ENCODE results near the gene RNF5. TPM values are rescaled to one million over a fixed set of nuclear protein-coding genes. Genes with fewer than 3 reads are reported as not detected.
A peak's percentile ranks its signal among the peaks of the same experiment; 100 is the strongest.

RNF5 gene
- total and polyA plus RNA-seq, 9 of the 15 experiments (the other 6 are each of a cell fraction or from before 2014, with no cell fraction given), result 62.2 to 245 (median 129) TPM

DNA sequence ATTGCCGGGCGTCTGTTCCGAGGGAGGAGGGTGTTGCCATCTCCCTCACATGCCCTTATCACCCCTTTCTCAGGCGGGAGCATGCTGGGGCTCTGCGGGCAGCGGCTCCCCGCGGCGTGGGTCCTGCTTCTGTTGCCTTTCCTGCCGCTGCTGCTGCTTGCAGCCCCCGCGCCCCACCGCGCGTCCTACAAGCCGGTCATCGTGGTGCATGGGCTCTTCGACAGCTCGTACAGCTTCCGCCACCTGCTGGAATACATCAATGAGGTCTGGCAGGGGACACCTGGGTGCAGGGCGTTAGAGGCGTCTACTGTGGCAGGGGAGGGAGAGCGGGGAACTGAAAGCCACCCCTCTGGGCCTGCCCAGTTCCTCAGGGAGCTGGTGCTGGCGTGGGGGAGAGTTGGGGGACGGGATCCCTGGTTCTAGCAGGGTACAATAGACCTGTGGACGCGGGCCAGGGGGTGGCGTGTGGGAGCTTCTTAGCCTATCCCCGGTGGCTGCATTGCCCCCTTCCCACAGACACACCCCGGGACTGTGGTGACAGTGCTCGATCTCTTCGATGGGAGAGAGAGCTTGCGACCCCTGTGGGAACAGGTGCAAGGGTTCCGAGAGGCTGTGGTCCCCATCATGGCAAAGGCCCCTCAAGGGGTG lies 23.6 kb upstream of the RNF5 start (continued):
- TF ChIP-seq ZNF398 (CRISPR knock-in tag; IDR thresholded peaks at IDR 0.05) (no peak), ZNF76 (CRISPR knock-in tag; IDR thresholded peaks at IDR 0.05; ENCODE audit: borderline replicate concordance) (no peak), ZNF668 (CRISPR knock-in tag; IDR thresholded peaks at IDR 0.05) (no peak)

GRCh38 chr6:32156891-32157290 lies 21.3 kb upstream of the RNF5 start:
- no peaks in the 10 kb centered on the region for H4K20me1 ChIP-seq (replicated peaks; ENCODE audit: control insufficient read depth, insufficient read depth, low read length)
- H3K36me3 ChIP-seq (ENCODE audit: control insufficient read depth, insufficient read depth, low read length), result peaks cover 46% of the 10 kb centered on the region
- in situ Hi-C loops (cut with MboI), result no loop called here
- no peak overlapping the region for H2AFZ ChIP-seq (ENCODE audit: low read depth, low read length)
- H3K9me3 ChIP-seq (replicated peaks; ENCODE audit: control insufficient read depth, insufficient read depth, low read depth, low read length), result no peaks in the 10 kb centered on the region
- intact Hi-C loops (cut with micrococcal nuclease), result no loop called here
- peaks cover 25 to 42% of the 10 kb centered on the region in 2 experiments; a peak in 4 of 5 replicates for H3K4me1 ChIP-seq (replicated peaks in 1 of 2; ENCODE audit: control insufficient read depth in 2 of 2, insufficient read depth in 2 of 2, low read length in 2 of 2)
- H3K27ac ChIP-seq (ENCODE audit: extremely low read depth, low read depth, low read length), result no peak overlapping the region
- no peak overlapping the region for H3K4me3 ChIP-seq
- no peak overlapping the region for H3K4me2 ChIP-seq (ENCODE audit: insufficient read depth, low read length)
- peaks cover 44% of the 10 kb centered on the region for H3K79me2 ChIP-seq (ENCODE audit: control insufficient read depth, insufficient read depth, low read length)
- 94% methylated on average over 9 of the region's 9 CpGs for WGBS (ENCODE audit: insufficient coverage, low coverage, missing lambda C conversion rate)
- FAIRE-seq, result no peak
- H3K9ac ChIP-seq (ENCODE audit: insufficient read depth in 1 of 2, low read depth in 2 of 2, low read length in 2 of 2), result no peak overlapping the region
- no TSS peak for BruUV-seq (replicated peaks)
- TF ChIP-seq RBBP5 (IDR thresholded peaks at IDR 0.05; ENCODE audit: borderline replicate concordance, insufficient read depth, low read length, poor library complexity, severe bottlenecking) (no peak), HMG20B (CRISPR knock-in tag; IDR thresholded peaks at IDR 0.05) (no peak), ZNF316 (IDR thresholded peaks at IDR 0.05) (peak; percentile 80), FOSL1 (tag; conservative IDR thresholded peaks at IDR 0.05) (no peak), USF2 (CRISPR knock-in tag; IDR thresholded peaks at IDR 0.05) (no peak), C11orf30 (IDR thresholded peaks at IDR 0.05; ENCODE audit: low read depth) (peak; percentile 75), CBX8 (IDR thresholded peaks at IDR 0.05; ENCODE audit: borderline replicate concordance, extremely low read depth, low read depth, low read length, poor library complexity, severe bottlenecking) (no peak), ZNF583 (CRISPR knock-in tag; IDR thresholded peaks at IDR 0.05) (no peak), ZNF785 (CRISPR knock-in tag; IDR thresholded peaks at IDR 0.05) (no peak), TBP (optimal IDR thresholded peaks at IDR 0.05; ENCODE audit: low read depth, low read length) (no peak), ZNF644 (tag; IDR thresholded peaks at IDR 0.05; ENCODE audit: low read depth) (no peak), MCM3 (IDR thresholded peaks at IDR 0.05) (no peak), NCOR1 (IDR thresholded peaks at IDR 0.05) (no peak), MAFG (tag; conservative IDR thresholded peaks at IDR 0.05) (peak; percentile 66), MAFK (IDR thresholded peaks at IDR 0.05; ENCODE audit: low read length) (peak; percentile 55; the same call in 1 of the 2 replicates), MAFF (IDR thresholded peaks at IDR 0.05; ENCODE audit: low read length) (peak; percentile 36; the same call in 1 of the 2 replicates)
- ChIA-PET CTCF (ENCODE audit: low intra/inter-chr PET ratio) (no interaction called here), POLR2A (interaction anchor here (0.7 kb wide), 1 partner anchor 1081 kb away, joined by 3 read pairs; no protein-coding TSS in a partner anchor)
- no peaks in the 10 kb centered on the region for H3K9me1 ChIP-seq (ENCODE audit: control insufficient read depth, insufficient read depth, low read length)
- H3K27me3 ChIP-seq (ENCODE audit: control insufficient read depth in 2 of 2, insufficient read depth in 2 of 2, low read length in 2 of 2), result no peaks in the 10 kb centered on the region
- DNase-seq (ENCODE audit: extremely low read depth in 1 of 4, low spot score in 3 of 4), result no peak
- ATAC-seq, result no peak

Measured in K562 (cell line).